Esophagus muscularis mucosa (tissue), 4 donors: ENCODE data around the gene IGSF21. TPM values are rescaled to one million over a fixed set of nuclear protein-coding genes. Genes with fewer than 3 reads are reported as not detected.

Experiments
- DNase-seq: peaks from one replicate; pipeline ENCODE4 v3.0.0-alpha.2; 2017; ENCODE audit errors: extremely low spot score
- H3K27ac ChIP-seq, 4 donors: fragments of 200-600 bp; sonication (generic); replicated peaks in 1 of 4; 1 replicate in 3 of 4; 2 replicates in 1 of 4; pipeline ENCODE4 v1.5.1; 2016 to 2019; ENCODE audit warnings: mild to moderate bottlenecking in 1 of 4
- H3K27me3 ChIP-seq, 4 donors: fragments of 200-600 bp; sonication (generic); one replicate each; pipeline versions ENCODE4 v1.5.1 to v1.6.0; 2016 to 2019
- H3K36me3 ChIP-seq, 4 donors: fragments of 200-600 bp; sonication (generic); one replicate each; pipeline ENCODE4 v1.5.1; 2016 to 2019
- H3K4me1 ChIP-seq, 4 donors: fragments of 200-600 bp; sonication (generic); one replicate each; pipeline ENCODE4 v1.5.1; 2016 to 2019
- H3K4me3 ChIP-seq, 4 donors: fragments of 200-600 bp; sonication (generic); 1 replicate in 2 of 4; 2 replicates in 2 of 4; pipeline ENCODE4 v1.5.1; 2016 to 2019; ENCODE audit warnings: mild to moderate bottlenecking in 4 of 4, moderate library complexity in 1 of 4
- H3K9me3 ChIP-seq, 4 donors: fragments of 200-600 bp; sonication (generic); 1 replicate in 3 of 4; 2 replicates in 1 of 4; pipeline ENCODE4 v1.5.1; 2016 to 2019
- EP300 ChIP-seq: sonication (generic); formaldehyde crosslinking; IDR thresholded peaks from one replicate; pipeline ENCODE4 v1.6.1; 2017; ENCODE audit warnings: antibody characterized with exemption
- POLR2A ChIP-seq: fragments of 450-650 bp; IDR thresholded peaks from one replicate; pipeline ENCODE4 v1.6.1; 2017; ENCODE audit warnings: antibody characterized with exemption, moderate library complexity, mild to moderate bottlenecking, low read depth
- POLR2AphosphoS5 ChIP-seq, 2 donors: sonication (generic); formaldehyde crosslinking; IDR thresholded peaks; one replicate each; pipeline ENCODE4 v1.6.1; 2017; ENCODE audit warnings: antibody characterized with exemption in 2 of 2
- WGBS: methylation state at CpG from one replicate; pipeline ENCODE4 v1.1.5; 2018; 5-methylcytosine and 5-hydroxymethylcytosine counted together
- intact Hi-C: fragments of 100-400 bp; cut with DNase I; formaldehyde crosslinking; loops from one replicate; pipeline ENCODE4 v1.15.1; 2023
- total RNA-seq, 4 donors: library from RNA; depleted of rRNA; stranded (reverse); fragments of >200 nt; gene quantifications; one replicate each; pipeline versions ENCODE4 v1.1.0 to v1.2.1, GENCODE V29; 2016
- TF ChIP-seq, protein P1 (sequence below), 3 experiments: fragments of 200-600 bp in 2 of 3; fragments of 450-650 bp in 1 of 3; sonication (generic) in 2 of 3; IDR thresholded peaks; one replicate each; pipeline ENCODE4 v1.5.1; 2017 to 2019; ENCODE audit warnings: antibody characterized with exemption in 3 of 3, mild to moderate bottlenecking in 2 of 3, moderate library complexity in 1 of 3

Gene IGSF21
- total RNA-seq, 4 donors from 2014 or later, result 1.1 to 2.7 (median 1.2) TPM

DNA sequence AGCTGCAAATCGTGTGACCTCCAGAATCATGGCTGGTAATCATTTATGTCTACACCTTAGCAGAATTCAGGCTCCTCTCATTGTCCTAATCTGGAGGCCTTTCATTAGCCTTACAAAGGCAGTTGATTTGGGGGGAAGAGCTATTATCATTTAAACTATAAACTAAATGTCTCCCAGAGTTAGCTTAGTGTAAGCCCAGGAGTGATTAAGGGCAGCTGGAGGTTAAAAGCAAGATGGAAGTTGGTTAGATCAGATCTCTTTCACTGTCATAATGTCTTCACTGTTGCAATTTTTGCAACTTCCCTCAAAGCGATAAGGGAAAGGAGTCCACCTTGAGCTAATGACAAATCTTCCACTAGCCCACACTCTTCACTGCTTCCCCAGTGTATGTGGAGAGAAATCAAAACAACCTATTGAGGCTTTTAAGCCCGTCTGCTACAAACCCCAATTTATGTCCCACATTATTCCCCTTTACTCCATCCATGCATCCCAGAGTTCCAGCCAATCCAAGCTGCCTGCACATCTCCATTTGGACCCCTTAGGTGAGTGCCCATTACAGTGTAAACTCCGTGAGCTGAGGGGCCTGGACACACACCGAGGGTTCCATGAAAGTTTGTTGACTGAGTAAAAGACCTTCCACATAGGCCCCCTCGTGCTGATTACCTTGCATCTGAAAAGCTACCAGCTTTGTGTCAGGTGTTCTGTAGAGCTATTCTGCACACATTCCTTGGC, 311.7 kb downstream of the IGSF21 start:
- TF ChIP-seq EP300 (no peak), POLR2AphosphoS5 (IDR thresholded peaks at IDR 0.05) (no peak), POLR2A (no peak)
- TF ChIP-seq, protein P1, sequence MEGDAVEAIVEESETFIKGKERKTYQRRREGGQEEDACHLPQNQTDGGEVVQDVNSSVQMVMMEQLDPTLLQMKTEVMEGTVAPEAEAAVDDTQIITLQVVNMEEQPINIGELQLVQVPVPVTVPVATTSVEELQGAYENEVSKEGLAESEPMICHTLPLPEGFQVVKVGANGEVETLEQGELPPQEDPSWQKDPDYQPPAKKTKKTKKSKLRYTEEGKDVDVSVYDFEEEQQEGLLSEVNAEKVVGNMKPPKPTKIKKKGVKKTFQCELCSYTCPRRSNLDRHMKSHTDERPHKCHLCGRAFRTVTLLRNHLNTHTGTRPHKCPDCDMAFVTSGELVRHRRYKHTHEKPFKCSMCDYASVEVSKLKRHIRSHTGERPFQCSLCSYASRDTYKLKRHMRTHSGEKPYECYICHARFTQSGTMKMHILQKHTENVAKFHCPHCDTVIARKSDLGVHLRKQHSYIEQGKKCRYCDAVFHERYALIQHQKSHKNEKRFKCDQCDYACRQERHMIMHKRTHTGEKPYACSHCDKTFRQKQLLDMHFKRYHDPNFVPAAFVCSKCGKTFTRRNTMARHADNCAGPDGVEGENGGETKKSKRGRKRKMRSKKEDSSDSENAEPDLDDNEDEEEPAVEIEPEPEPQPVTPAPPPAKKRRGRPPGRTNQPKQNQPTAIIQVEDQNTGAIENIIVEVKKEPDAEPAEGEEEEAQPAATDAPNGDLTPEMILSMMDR (IDR thresholded peaks at IDR 0.05), result no peak
- Histone ChIP-seq H3K4me1 (no peaks in the 10 kb centered on the region), H3K27me3 (peaks cover 0 to 40% (median 0%) of the 10 kb centered on the region in 4 donors), H3K4me3 (no peak overlapping the region), H3K27ac (no peak overlapping the region), H3K36me3 (no peaks in the 10 kb centered on the region), H3K9me3 (no peaks in the 10 kb centered on the region)
- WGBS, result 69% methylated on average over 6 of the region's 6 CpGs
- DNase-seq, result no peak
- intact Hi-C loops, result no loop called here

DNA sequence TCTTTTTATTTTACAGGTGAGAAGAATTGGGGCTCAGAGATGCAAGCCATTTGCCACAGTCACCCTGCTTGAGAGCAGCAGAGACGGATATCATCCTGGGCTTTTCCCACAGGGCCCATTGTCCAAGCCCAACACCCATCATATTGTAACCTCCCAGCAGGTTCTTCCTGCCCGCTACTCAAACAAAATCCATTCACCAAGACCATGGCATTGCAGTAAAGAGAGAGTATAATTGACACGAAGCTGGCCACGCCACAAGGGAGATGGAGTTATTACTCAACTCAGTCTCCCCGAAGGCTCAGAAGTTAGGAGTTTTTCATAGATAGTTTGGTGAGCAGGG, 312.2 kb downstream of the IGSF21 start:
- no peak for DNase-seq
- H3K27me3 ChIP-seq, result peaks cover 0 to 38% (median 0%) of the 10 kb centered on the region in 4 donors
- H3K9me3 ChIP-seq, result peaks cover 0 to under 1% (median 0%) of the 10 kb centered on the region in 4 donors
- intact Hi-C loops, result no loop called here
- H3K27ac ChIP-seq, result no peak overlapping the region
- no peak overlapping the region for H3K4me3 ChIP-seq
- WGBS, result 75% methylated on average over 5 of the region's 5 CpGs
- H3K36me3 ChIP-seq, result no peaks in the 10 kb centered on the region
- no peak for TF ChIP-seq POLR2AphosphoS5 (IDR thresholded peaks at IDR 0.05)
- TF ChIP-seq POLR2A, result no peak
- TF ChIP-seq, protein P1 (IDR thresholded peaks at IDR 0.05), result no peak
- no peak for TF ChIP-seq EP300
- H3K4me1 ChIP-seq, result no peaks in the 10 kb centered on the region

DNA sequence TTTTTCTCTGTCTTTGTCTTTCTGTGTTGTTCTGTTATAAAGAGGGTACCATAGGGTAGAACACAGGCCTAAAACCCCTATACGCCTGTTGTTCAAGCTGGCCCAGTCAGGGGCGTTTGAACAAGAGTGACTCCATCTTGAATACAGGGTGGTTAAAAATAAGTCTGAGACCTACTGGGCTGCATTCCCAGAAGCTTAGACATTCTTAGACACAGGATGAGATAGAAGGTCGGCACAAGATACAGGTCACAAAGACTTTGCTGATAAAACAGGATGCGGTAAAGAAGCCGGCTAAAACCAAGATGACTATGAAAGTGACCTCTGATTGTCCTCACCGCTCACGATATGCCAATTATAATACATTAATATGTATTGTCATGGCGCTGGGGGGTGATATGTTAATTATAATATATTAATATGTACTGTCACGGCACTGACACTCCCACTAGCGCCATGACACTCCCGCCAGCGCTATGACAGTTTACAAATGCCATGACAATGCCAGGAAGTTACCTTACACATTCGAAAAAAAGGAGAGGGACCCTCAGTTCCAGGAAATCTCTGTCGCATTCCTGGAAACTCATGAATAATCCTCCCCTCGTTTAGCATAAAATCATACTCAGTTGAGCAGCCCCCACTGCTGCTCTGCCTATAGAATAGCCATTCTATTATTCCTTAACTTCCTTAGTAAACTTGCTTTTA, 314.6 kb downstream of the IGSF21 start:
- Histone ChIP-seq H3K36me3 (no peaks in the 10 kb centered on the region), H3K4me1 (no peaks in the 10 kb centered on the region), H3K4me3 (no peak overlapping the region), H3K27me3 (peaks cover 0 to 47% (median 0%) of the 10 kb centered on the region in 4 donors), H3K27ac (no peak overlapping the region), H3K9me3 (peaks cover 0 to 24% (median 19%) of the 10 kb centered on the region in 4 donors)
- TF ChIP-seq EP300, result no peak
- TF ChIP-seq POLR2A, result no peak
- TF ChIP-seq, protein P1 (IDR thresholded peaks at IDR 0.05), result no peak
- TF ChIP-seq POLR2AphosphoS5 (IDR thresholded peaks at IDR 0.05), result no peak
- intact Hi-C loops, result no loop called here
- no peak for DNase-seq
- 75% methylated on average over 15 of the region's 15 CpGs for WGBS

DNA sequence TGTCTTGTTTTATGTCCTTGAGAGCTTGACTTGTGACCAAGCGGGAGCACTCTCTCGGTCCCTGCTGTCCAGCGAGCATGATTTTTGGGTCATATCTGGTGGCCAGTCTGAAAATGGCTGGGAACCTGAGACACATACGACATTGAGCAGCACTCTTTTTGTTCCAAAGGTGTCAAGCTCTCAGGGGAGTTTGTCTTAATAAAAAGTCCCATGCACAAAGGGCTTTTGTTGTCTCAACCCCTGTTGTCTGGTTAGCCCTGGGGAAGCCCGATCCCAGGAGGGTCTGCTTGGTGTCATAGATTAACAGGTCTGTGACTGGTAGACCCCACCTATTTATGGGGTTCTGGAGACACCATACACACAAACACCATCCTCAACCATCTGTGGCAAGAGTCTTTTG, 315.4 kb downstream of the IGSF21 start:
- intact Hi-C loops, result no loop called here

More for the DNA sequence above, 315.4 kb downstream of the IGSF21 start:
- Histone ChIP-seq H3K9me3 (peaks cover 0 to 31% (median 25%) of the 10 kb centered on the region in 4 donors), H3K36me3 (no peaks in the 10 kb centered on the region), H3K27me3 (peaks cover 0 to 47% (median 0%) of the 10 kb centered on the region in 4 donors), H3K4me1 (no peaks in the 10 kb centered on the region), H3K4me3 (no peak overlapping the region), H3K27ac (no peak overlapping the region)
- TF ChIP-seq, protein P1 (IDR thresholded peaks at IDR 0.05), result no peak
- TF ChIP-seq POLR2AphosphoS5 (IDR thresholded peaks at IDR 0.05) (no peak), EP300 (no peak), POLR2A (no peak)
- 94% methylated on average over 5 of the region's 5 CpGs for WGBS
- DNase-seq, result no peak
